Hematopoietic multipotent progenitor cell treated with erythropoietin and hydrocortisone succinate and interleukin-3 and kit ligand, for 15 days (in vitro differentiated cells): ENCODE data around the gene MIGA1.

Experiments
- DNase-seq: peaks from one replicate; pipeline ENCODE4 v3.0.0-alpha.2; 2015; ENCODE audit warnings: low spot score

Gene MIGA1

GRCh38 chr1:77925518-77925917, 146.1 kb downstream of the MIGA1 start:
- no peak for DNase-seq

GRCh38 chr1:77925956-77926355, 146.5 kb downstream of the MIGA1 start:
- no peak for DNase-seq

DNA sequence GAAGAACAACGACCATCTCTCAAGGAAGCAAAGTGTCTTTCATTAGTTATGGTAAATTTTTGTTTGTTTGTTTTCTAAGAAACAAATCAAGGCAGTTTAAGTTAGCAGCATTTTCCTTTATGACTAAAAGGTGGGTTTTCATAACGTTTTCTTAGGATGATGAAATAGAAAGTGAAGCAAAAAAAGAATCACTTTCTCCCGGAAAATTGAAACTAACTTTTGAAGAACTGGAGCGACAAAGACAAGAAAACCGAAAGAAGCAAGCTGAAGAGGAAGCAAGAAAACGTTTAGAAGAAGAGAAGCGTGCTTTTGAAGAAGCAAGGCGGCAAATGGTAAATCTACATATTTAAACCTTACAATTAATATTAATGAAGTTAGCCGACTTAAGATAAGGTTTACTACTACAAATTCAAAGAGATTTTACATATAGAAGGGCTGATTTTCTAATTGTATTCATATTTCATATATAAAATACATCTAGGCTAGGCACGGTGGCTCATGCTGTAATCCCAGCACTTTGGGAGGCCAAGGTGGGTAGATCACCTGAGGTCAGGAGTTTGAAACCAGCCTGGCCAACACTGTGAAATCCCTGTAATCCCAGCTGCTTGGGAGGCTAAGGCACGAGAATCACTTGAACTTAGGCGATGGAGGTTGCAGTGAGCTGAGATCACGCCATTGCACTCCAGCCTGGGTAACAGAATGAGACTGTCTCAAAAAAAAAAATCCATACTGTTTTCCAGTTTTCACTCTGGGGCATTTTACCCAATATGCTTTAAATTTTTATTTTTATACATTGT, 147.3 kb downstream of the MIGA1 start:
- no peak for DNase-seq

GRCh38 chr1:77927414-77927813, 148.0 kb downstream of the MIGA1 start:
- no peak for DNase-seq
